HCT116 (cell line): ENCODE measurements around the gene NEUROG1. TPM values are rescaled to one million over a fixed set of nuclear protein-coding genes. Genes with fewer than 3 reads are reported as not detected.

Source experiments
- ATAC-seq: fragments of 200-7000 bp; cut with Tn5 transposase; 2 replicates; pipeline ENCODE4 v1.9.1; 2020; ENCODE audit warnings: mild to moderate bottlenecking, moderate library complexity
- BruUV-seq: library from RNA; stranded (reverse); fragments of 400-500 nt; replicated peaks from 2 replicates; lab custom pipeline; 2021; lab: Mats Ljungman, UMichigan
- CTCF ChIA-PET: fragments of 300-600 bp; sonication (Branson Sonifier 250); formaldehyde crosslinking; loops from one replicate; lab custom pipeline; 2021; ENCODE audit warnings: antibody characterized with exemption; lab: Charles Lee
- POLR2A ChIA-PET: fragments of 300-600, 350-600 bp; sonication (Branson Sonifier 250); formaldehyde crosslinking; loops from one replicate; lab custom pipeline; 2021; ENCODE audit warnings: antibody characterized with exemption; lab: Charles Lee
- RAD21 ChIA-PET, 2 experiments: fragments of 300-600 bp; sonication (Branson Sonifier 250); formaldehyde crosslinking; loops; one replicate each; lab custom pipeline; 2023; ENCODE audit warnings: low total read pairs in 2 of 2; ENCODE audit not compliant: uncharacterized antibody in 2 of 2, unreplicated experiment in 2 of 2, low non-redundant PET in 1 of 2; lab: Charles Lee
- DNase-seq: peaks from one replicate; pipeline ENCODE4 v3.0.0-alpha.2; 2010; ENCODE audit warnings: low read depth, low spot score
- H2AFZ ChIP-seq: fragments of 200-600 bp; shearing (Covaris generic), sonication (generic); 2 replicates; pipeline ENCODE4 v1.6.1; 2017; ENCODE audit warnings: low read depth, mixed run types, mixed read lengths, antibody characterized with exemption, low read length; ENCODE audit not compliant: poor library complexity, severe bottlenecking
- H3K27ac ChIP-seq: 2 replicates; pipeline ENCODE4 v1.5.1; 2012; ENCODE audit warnings: low read depth, low read length
- H3K27me3 ChIP-seq: fragments of 200-600 bp; sonication (generic); 2 replicates; pipeline ENCODE4 v1.6.1; 2016; ENCODE audit warnings: mixed run types, low read length, mixed read lengths; ENCODE audit not compliant: insufficient read depth
- H3K36me3 ChIP-seq, 2 experiments: fragments of 200-500 bp in 1 of 2; fragments of 200-600 bp in 1 of 2; sonication (Bioruptor generic) in 1 of 2; sonication (generic) in 1 of 2; 2 replicates each; pipeline versions ENCODE4 v1.5.1 to v1.6.1; 2014 to 2016; ENCODE audit warnings: low read length in 2 of 2, inconsistent platforms in 1 of 2, mixed read lengths in 1 of 2, mixed run types in 1 of 2; ENCODE audit not compliant: insufficient read depth in 2 of 2, control insufficient read depth in 1 of 2
- H3K4me1 ChIP-seq, 2 experiments: fragments of 200-600 bp in 1 of 2; sonication (generic) in 1 of 2; 2 replicates each; pipeline versions ENCODE4 v1.5.1 to v1.6.1; 2012 to 2017; ENCODE audit warnings: low read length in 2 of 2, inconsistent platforms in 1 of 2, mild to moderate bottlenecking in 1 of 2, mixed read lengths in 1 of 2, mixed run types in 1 of 2, moderate library complexity in 1 of 2; ENCODE audit not compliant: insufficient read depth in 2 of 2, control insufficient read depth in 1 of 2
- H3K4me2 ChIP-seq: fragments of 200-600 bp; sonication (generic); 2 replicates; pipeline ENCODE4 v1.6.1; 2017; ENCODE audit warnings: mixed run types, low read length, mixed read lengths
- H3K4me3 ChIP-seq, 2 experiments: fragments of 200-600 bp in 1 of 2; sonication (generic) in 1 of 2; replicated peaks in 1 of 2; 2 replicates each; pipeline ENCODE4 v1.5.1; 2011 to 2016; ENCODE audit warnings: low read length in 2 of 2, control low read depth in 1 of 2, low read depth in 1 of 2, mild to moderate bottlenecking in 1 of 2, mixed read lengths in 1 of 2, mixed run types in 1 of 2
- H3K79me2 ChIP-seq: fragments of 200-600 bp; sonication (generic); 2 replicates; pipeline ENCODE4 v1.6.1; 2017; ENCODE audit warnings: mild to moderate bottlenecking, mixed run types, low read length, moderate library complexity, mixed read lengths; ENCODE audit not compliant: insufficient read depth
- H3K9ac ChIP-seq: fragments of 200-600 bp; sonication (generic); 2 replicates; pipeline ENCODE4 v1.6.1; 2016; ENCODE audit warnings: low read length, mixed read lengths
- H3K9me2 ChIP-seq: fragments of 200-600 bp; sonication (generic), shearing (Covaris generic); 2 replicates; pipeline ENCODE4 v1.6.1; 2017; ENCODE audit warnings: mixed run types, mild to moderate bottlenecking, moderate library complexity; ENCODE audit not compliant: insufficient read depth
- H3K9me3 ChIP-seq, 2 experiments: fragments of 200-500 bp in 1 of 2; fragments of 200-600 bp in 1 of 2; sonication (Bioruptor generic) in 1 of 2; sonication (generic) in 1 of 2; 2 replicates each; pipeline ENCODE4 v1.6.1; 2014 to 2017; ENCODE audit warnings: low read length in 2 of 2, mixed read lengths in 2 of 2, inconsistent platforms in 1 of 2, low read depth in 1 of 2, mild to moderate bottlenecking in 1 of 2, mixed run types in 1 of 2, moderate library complexity in 1 of 2; ENCODE audit not compliant: control insufficient read depth in 1 of 2, insufficient read depth in 1 of 2
- H4K20me1 ChIP-seq: fragments of 200-600 bp; sonication (generic), shearing (Covaris generic); 2 replicates; pipeline ENCODE4 v1.6.1; 2017; ENCODE audit warnings: mixed run types, mild to moderate bottlenecking, moderate library complexity; ENCODE audit not compliant: insufficient read depth
- CBX3 ChIP-seq: IDR thresholded peaks from 2 replicates; pipeline ENCODE4 v1.6.1; 2012; ENCODE audit warnings: low read depth
- CEBPB ChIP-seq: IDR thresholded peaks from 2 replicates; pipeline ENCODE4 v1.6.1; 2012; ENCODE audit warnings: low read depth
- EGR1 ChIP-seq: IDR thresholded peaks from 2 replicates; pipeline ENCODE4 v1.6.1; 2012; ENCODE audit warnings: low read depth
- ELF1 ChIP-seq: IDR thresholded peaks from 2 replicates; pipeline ENCODE4 v1.6.1; 2012; ENCODE audit warnings: low read depth, borderline replicate concordance
- EZH2 ChIP-seq: fragments of 200-600 bp; sonication (generic); IDR thresholded peaks from 2 replicates; pipeline ENCODE4 v1.6.1; 2017; ENCODE audit warnings: antibody characterized with exemption, mixed run types
- EZH2phosphoT487 ChIP-seq: fragments of 200-600 bp; IDR thresholded peaks from 2 replicates; pipeline ENCODE4 v1.6.1; 2018; ENCODE audit warnings: antibody characterized with exemption, borderline replicate concordance
- FOSL1 ChIP-seq: IDR thresholded peaks from 2 replicates; pipeline ENCODE4 v1.6.1; 2012; ENCODE audit warnings: low read depth
- JUND ChIP-seq: IDR thresholded peaks from 2 replicates; pipeline ENCODE4 v1.6.1; 2012
- POLR2AphosphoS5 ChIP-seq: IDR thresholded peaks from 2 replicates; pipeline ENCODE4 v1.6.1; 2011; ENCODE audit warnings: mild to moderate bottlenecking, low read depth, low read length, moderate library complexity
- SIN3A ChIP-seq: IDR thresholded peaks from 2 replicates; pipeline ENCODE4 v1.6.1; 2012; ENCODE audit warnings: low read depth
- SRF ChIP-seq: IDR thresholded peaks from 2 replicates; pipeline ENCODE4 v1.6.1; 2012; ENCODE audit warnings: low read depth
- YY1 ChIP-seq: IDR thresholded peaks from 2 replicates; pipeline ENCODE4 v1.6.1; 2011; ENCODE audit warnings: low read length, low read depth, moderate library complexity, mild to moderate bottlenecking; ENCODE audit not compliant: insufficient replicate concordance; ENCODE audit errors: extremely low read depth
- ZNF274 ChIP-seq: fragments of 200-500 bp; sonication (Bioruptor generic); IDR thresholded peaks from 2 replicates; pipeline ENCODE4 v1.6.1; 2014; ENCODE audit warnings: mild to moderate bottlenecking, low read depth, low read length, inconsistent platforms
- intact Hi-C: fragments of 100-400 bp; cut with micrococcal nuclease; formaldehyde crosslinking; loops from 2 replicates; pipeline ENCODE4 v1.10.0; 2022
- total RNA-seq: library from RNA; stranded (reverse); gene quantifications from one replicate; pipeline ENCODE4 v1.2.1, GENCODE V29; 2021; ENCODE audit not compliant: unreplicated experiment
- TF ChIP-seq, protein P1 (sequence below): IDR thresholded peaks from 2 replicates; pipeline ENCODE4 v1.6.1; 2012
- TF ChIP-seq, protein P2 (sequence below): IDR thresholded peaks from 2 replicates; pipeline ENCODE4 v1.6.1; 2012; ENCODE audit warnings: low read depth
- TF ChIP-seq, protein P3 (sequence below): IDR thresholded peaks from 2 replicates; pipeline ENCODE4 v1.6.1; 2011; ENCODE audit warnings: mild to moderate bottlenecking, low read length, moderate library complexity; ENCODE audit not compliant: insufficient replicate concordance; ENCODE audit errors: extremely low read depth
- TF ChIP-seq, protein P4 (sequence below): IDR thresholded peaks from 2 replicates; pipeline ENCODE4 v1.6.1; 2012

Gene NEUROG1
- total RNA-seq, 1 experiment from 2014 or later = not detected

DNA sequence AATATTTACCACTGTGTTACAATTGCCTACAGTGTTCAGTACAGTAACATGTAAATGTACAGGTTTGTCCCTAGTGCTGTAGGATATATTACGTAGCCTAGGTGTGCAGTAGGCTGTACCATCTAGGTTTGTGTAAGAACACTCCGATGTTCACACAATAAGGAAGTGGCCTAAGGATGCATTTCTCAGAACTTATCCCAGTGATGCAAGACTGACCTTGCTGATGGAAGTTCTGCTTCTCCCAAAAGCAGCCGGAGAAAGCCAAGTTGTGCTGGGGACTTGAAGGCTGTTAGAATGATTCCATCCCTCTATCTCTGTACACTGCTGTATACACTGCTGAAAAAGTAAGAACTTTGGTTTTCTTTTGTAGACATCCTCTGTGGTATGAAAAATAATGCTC lies 21.6 kb downstream of the NEUROG1 start:
- H3K27ac ChIP-seq = no peak overlapping the region
- H4K20me1 ChIP-seq = no peaks in the 10 kb centered on the region
- no peaks in the 10 kb centered on the region for H3K9me2 ChIP-seq
- ChIA-PET RAD21 (no interaction called here), POLR2A (no interaction called here), CTCF (no interaction called here)
- ATAC-seq = no peak
- no peak overlapping the region for H3K9ac ChIP-seq
- no peak for TF ChIP-seq JUND
- no peak for TF ChIP-seq ELF1
- TF ChIP-seq SRF = no peak
- TF ChIP-seq, protein P1, sequence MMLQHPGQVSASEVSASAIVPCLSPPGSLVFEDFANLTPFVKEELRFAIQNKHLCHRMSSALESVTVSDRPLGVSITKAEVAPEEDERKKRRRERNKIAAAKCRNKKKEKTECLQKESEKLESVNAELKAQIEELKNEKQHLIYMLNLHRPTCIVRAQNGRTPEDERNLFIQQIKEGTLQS = no peak
- no peak for TF ChIP-seq YY1
- TF ChIP-seq, protein P2, sequence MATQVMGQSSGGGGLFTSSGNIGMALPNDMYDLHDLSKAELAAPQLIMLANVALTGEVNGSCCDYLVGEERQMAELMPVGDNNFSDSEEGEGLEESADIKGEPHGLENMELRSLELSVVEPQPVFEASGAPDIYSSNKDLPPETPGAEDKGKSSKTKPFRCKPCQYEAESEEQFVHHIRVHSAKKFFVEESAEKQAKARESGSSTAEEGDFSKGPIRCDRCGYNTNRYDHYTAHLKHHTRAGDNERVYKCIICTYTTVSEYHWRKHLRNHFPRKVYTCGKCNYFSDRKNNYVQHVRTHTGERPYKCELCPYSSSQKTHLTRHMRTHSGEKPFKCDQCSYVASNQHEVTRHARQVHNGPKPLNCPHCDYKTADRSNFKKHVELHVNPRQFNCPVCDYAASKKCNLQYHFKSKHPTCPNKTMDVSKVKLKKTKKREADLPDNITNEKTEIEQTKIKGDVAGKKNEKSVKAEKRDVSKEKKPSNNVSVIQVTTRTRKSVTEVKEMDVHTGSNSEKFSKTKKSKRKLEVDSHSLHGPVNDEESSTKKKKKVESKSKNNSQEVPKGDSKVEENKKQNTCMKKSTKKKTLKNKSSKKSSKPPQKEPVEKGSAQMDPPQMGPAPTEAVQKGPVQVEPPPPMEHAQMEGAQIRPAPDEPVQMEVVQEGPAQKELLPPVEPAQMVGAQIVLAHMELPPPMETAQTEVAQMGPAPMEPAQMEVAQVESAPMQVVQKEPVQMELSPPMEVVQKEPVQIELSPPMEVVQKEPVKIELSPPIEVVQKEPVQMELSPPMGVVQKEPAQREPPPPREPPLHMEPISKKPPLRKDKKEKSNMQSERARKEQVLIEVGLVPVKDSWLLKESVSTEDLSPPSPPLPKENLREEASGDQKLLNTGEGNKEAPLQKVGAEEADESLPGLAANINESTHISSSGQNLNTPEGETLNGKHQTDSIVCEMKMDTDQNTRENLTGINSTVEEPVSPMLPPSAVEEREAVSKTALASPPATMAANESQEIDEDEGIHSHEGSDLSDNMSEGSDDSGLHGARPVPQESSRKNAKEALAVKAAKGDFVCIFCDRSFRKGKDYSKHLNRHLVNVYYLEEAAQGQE = no peak
- TF ChIP-seq EZH2 = no peak
- TF ChIP-seq, protein P3, sequence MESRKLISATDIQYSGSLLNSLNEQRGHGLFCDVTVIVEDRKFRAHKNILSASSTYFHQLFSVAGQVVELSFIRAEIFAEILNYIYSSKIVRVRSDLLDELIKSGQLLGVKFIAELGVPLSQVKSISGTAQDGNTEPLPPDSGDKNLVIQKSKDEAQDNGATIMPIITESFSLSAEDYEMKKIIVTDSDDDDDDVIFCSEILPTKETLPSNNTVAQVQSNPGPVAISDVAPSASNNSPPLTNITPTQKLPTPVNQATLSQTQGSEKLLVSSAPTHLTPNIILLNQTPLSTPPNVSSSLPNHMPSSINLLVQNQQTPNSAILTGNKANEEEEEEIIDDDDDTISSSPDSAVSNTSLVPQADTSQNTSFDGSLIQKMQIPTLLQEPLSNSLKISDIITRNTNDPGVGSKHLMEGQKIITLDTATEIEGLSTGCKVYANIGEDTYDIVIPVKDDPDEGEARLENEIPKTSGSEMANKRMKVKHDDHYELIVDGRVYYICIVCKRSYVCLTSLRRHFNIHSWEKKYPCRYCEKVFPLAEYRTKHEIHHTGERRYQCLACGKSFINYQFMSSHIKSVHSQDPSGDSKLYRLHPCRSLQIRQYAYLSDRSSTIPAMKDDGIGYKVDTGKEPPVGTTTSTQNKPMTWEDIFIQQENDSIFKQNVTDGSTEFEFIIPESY = no peak
- no peak for TF ChIP-seq POLR2AphosphoS5
- TF ChIP-seq SIN3A = no peak
- TF ChIP-seq EZH2phosphoT487 = no peak
- TF ChIP-seq CEBPB = no peak
- TF ChIP-seq, protein P4, sequence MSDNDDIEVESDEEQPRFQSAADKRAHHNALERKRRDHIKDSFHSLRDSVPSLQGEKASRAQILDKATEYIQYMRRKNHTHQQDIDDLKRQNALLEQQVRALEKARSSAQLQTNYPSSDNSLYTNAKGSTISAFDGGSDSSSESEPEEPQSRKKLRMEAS = no peak
- no peak for TF ChIP-seq EGR1
- no peak for TF ChIP-seq ZNF274
- no peak for TF ChIP-seq CBX3
- no peak for TF ChIP-seq FOSL1
- H3K36me3 ChIP-seq = no peaks in the 10 kb centered on the region
- H2AFZ ChIP-seq = no peak overlapping the region
- no peak for DNase-seq
- BruUV-seq = no TSS peak
- H3K27me3 ChIP-seq = peaks cover 16% of the 10 kb centered on the region; the same call in 1 of the 2 replicates
- H3K79me2 ChIP-seq = no peaks in the 10 kb centered on the region
- H3K4me1 ChIP-seq = no peaks in the 10 kb centered on the region
- no peak overlapping the region for H3K4me3 ChIP-seq
- intact Hi-C loops = no loop called here
- H3K4me2 ChIP-seq = no peak overlapping the region
- H3K9me3 ChIP-seq = no peaks in the 10 kb centered on the region
